NCI-H526 treated with DMSO at 0.1 percent for 48 hours (cell line): ENCODE data around the gene DCXR.
A peak's percentile ranks its signal among the peaks of the same experiment; 100 is the strongest.

Experiments
- DNase-seq: peaks from one replicate; lab custom pipeline; 2025; lab: John Stamatoyannopoulos, UW

DCXR gene

DNA sequence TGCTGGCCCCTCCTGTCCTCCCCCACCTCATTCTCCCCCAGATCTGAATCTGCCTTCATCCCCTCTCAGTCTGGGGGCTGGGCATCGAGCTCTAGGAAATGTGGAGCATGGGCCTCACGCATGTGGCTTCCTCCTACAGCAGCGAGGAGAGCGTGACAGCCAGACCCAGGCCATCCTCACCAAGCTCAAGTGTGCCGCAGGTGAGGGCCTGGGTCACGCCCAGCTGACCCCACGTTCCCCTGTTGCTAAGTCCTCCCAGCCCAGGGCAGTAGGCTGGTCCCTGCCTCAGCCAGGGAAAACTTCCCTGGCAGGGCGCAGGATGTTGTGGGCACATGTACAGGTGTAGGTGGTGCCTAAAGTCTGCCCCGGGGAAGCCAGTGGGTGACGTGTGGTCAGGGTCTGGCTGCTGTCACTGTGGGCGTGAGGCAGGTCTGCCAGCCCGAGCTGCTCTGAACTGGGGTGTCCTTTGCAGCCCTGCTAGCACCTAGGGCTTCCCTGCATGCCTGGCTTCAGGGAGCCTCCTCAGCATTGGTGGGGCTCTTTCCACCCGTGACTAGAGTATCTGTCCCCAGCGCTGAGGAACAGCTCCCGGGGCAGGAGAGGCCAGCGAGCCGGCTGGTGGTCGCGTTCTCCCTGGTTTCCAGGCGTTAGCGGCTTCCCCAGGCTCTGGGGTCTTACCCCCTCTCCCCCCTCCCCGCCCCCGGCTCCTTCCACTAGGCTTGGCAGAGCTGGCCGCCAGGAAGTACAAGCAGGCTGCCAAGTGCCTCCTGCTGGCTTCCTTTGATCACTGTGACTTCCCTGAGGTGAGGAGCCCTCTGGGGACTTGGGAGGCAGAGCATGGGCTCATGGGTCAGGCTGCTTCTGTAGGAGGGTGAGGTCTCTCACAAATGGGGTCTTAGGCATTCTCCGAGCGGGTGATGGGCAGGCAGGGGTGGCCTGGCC lies 17.8 kb upstream of the DCXR start:
- DNase-seq = no peak

DNA sequence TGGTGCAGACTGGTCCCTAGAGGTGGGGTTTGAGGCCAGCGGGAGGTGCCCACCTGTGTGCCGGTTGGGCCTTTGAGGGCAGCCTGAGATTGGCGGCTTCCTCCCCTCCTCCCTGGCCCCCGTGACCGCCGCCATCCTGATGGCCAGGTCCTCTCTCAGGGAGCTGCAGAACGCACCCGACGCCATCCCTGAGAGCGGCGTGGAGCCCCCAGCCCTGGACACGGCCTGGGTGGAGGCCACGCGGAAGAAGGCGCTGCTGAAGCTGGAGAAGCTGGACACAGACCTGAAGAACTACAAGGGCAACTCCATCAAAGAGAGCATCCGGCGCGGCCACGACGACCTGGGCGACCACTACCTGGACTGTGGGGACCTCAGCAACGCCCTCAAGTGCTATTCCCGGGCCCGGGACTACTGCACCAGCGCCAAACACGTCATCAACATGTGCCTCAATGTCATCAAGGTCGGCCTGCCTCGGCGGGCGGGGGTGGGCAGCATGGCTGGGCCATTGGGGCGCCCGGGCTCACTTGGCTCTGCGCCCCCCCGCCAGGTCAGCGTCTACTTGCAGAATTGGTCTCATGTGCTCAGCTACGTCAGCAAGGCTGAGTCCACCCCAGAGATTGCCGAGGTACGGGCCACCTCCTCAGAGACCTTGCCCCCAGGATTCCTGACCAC lies 17.0 kb upstream of the DCXR start:
- no peak for DNase-seq

DNA sequence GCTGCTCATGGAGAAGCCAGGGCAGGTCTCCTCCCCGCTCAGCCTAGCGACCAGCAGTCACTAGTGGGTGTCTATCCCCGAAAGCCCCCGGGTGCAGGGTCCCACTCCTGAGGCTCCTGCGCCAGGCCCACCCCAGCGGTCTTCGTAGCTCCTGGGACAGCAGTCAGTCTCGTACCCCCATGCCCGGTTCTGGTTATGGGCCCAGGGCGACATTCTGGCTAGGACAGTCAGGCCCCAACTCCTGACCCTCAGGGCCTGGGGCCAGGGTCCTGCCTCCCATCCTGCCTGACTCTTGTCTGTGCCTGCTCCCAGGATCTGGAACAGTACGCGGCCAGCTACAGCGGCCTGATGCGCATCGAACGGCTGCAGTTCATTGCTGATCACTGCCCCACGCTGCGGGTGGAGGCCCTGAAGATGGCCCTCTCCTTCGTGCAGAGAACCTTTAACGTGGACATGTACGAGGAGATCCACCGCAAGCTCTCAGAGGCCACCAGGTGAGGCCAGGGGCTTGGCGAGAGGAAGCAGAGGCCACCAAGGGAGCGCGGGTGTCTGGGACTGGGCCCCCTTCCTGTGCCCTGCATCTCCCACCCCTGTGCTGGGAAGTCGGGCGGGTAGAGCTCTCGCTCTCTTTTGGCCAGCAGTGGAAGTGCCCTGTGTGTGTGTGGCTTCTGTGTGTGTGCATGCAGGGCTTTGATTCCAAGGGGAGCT lies 16.2 kb upstream of the DCXR start:
- no peak for DNase-seq

DNA sequence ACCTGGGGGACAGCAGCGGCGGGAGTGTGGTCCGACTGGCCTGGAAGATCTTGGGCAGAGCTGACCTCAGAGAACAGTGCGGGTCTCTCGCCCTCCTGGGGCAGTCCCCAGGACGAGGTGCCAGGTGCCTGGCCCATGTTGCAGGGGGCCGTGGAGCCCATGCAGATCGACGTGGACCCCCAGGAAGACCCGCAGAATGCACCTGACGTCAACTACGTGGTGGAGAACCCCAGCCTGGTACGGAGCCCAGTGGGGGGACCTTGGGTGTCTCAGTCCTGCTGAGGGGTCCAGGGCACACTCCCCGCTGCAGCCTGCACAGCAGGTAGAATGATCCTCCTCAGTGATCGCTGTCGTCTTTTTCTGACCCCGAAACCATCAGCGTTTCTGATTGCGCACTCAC lies 15.6 kb upstream of the DCXR start:
- no peak for DNase-seq

DNA sequence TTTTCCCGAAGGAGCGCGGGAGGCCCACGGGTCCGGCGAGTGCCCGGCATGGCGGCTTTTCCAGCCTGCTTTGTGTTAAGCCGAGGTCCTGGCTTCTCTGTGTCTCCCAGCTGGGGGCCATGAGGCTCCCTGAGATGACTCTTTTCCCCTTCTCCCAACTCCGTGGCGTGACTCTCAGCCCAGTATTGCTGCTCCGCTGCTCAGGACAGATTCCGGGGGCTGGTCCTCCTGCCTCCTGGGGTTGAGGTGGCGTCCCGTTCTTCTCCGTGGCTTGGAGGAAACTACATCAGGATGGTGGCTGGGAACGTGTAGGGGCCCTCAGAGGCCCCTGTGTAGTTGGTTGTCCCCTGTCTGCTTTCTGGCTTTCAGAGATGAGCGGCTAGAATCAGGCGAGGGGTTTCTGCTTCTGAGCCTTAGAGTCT lies 15.2 kb upstream of the DCXR start:
- no peak for DNase-seq

DNA sequence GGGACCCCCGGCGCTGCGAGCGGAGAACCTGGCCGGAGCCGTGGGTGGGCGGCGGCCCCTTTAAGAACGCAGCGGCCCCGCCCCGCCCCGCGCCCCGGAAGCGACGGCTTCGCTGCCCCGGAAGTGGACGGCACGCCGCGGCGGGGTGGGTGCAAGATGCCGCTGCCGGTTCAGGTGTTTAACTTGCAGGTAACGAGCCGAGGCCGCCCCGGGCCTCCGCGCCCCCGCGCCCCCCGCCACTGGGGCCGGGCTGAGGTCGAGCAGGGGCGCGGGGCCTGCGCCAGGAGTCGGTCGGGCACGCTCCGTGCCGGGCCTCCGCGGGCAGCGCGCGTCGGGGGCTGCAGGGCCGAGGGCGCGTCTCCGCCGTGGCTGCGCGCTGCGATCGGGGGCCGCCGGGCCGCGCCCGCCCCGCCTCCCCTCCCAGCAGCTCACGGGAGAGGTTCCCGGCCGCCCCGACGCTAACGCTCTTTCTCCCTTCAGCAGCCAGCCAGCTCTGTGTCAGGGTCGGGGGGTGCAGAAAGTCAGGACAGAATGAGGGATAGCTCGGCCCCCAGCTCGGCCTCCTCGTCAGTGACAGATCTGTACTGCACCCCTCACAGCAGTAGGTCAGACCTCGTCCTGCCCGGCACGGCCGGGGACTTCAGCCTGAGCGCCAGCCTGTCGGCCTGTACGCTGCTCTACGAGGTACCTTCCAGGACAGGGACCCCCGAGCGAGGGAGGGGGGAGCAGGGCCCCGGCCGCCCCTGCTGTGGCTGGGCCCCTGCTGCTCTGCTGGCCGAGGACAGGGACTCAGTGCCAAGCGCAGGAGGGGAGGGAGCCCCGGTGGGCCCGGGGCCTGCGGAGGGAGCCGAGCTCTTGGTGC lies 14.5 kb upstream of the DCXR start, which contains the start of the genes GPS1 and RFNG:
Gene GPS1, plus strand, starts transcription at position 123 of the 862 bp plus-strand sequence. Its CDS starts 34 bp downstream, at position 157.
Gene RFNG, minus strand, starts transcription at position 36 of the 862 bp plus-strand sequence. CDS start 45 bp downstream, outside the sequence.
- peak; percentile 23 for DNase-seq

DNA sequence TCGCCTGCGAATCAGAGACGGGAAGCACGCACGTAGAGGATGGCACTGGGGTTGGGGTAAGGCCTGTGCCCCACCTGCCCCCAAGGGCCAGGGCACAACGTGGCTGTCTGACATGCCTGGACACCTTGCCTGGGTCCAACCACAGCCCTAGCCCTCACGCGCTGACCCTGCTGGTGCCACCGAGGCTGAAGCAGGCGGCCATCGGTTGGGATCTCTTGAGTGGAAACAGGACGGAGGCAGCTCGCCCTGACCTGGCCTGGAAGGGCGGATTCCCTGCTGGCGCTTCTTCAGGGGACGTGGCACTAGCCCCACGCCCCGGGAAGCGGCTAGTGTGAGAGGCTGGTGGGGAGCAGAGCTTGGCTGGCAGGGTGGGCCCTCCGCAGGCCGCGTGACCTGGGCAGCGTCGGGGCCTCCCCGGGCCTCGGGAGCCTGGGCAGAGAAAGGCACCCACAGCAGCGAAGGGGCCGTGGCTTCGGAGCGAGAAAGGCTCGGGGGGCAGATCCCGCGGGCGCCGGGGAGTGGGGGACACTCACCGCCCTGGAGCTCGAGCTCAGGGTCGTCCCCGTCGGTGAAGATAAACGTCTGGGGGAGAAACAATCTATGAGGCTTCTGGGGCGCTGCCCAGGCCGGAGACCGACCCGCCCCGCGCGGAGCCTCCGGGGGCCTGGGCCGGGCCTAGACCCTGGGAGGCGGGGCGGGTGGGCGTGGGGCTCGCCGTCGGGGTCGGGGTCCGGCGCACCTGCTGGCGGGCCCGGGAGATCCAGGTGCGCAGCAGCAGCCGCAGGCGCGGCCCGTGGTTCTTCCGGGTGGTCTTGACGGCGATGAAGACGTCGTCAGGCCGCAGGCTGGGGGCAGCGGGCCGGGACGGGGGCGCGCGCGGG lies 13.5 kb upstream of the DCXR start:
- DNase-seq = no peak

DNA sequence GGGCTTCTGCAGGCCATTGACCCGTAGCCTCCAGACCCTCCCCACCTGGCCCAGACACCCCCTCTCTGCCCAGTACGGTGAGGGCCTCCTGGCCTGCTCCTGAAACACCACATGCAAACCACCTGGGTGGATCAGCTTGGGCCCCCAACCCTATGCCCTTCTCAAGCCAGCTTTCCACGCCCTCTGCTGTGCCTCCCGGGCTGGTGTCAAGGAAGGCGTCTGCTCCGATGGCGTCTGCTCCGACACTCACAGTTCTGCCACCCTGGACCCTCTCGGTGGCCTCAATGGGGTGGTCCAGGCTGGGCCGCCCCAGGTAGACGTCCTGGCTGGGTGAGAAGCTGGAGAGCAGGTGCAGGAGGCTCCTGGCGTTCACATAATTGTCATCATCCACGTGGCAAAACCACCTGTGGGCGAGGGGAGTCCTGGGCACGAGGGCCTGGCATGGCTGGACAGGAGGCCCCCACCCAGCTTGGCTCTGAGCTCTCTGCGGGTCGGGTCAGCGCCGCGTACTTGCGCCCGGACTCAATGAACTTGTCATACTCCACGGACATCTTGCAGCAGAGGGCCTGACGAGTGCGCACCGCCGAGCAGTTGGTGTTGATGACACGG lies 12.8 kb upstream of the DCXR start:
- DNase-seq = no peak

DNA sequence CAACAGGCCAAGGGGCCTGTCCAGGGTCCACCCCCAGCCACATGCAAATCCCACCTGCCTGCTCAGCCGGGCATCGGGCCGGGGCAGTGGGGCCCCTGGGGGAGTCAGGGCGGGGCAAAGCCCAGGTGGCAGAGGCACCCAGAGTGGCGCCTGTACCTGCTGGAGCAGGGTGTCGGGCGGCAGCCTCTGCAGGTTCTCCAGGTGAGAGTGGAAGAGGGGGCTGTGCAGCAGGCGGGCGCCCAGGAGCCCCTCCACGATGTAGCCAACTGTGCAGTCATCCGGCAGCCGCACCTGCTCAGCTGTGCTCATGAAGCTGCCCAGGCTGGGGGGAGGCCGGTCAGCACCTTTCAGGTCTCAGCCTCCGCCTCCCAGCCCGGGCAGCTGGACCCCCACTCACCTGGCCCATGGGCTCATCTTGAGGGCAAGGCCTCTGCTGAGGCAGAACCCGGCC lies 12.0 kb upstream of the DCXR start:
- DNase-seq = no peak

DNA sequence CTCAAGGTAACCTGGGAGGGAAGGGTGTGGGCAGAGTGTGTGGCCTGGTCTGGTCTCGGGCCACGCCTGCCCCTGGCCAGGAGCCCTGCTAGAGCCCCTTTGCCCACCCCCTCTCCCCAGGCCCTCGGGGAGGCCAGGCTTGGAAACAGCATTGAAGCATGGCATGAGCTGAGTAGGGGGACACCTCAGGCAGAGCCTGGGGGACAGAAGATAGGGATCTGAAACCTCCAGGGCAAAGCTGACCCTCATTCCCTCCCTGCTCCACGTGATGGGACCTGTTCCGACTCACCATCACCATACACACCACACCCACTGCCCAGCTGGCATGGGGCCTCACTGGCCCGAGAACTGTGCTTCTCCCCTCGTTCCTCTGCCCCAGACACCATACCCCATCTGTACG lies 11.6 kb upstream of the DCXR start:
- DNase-seq = no peak

DNA sequence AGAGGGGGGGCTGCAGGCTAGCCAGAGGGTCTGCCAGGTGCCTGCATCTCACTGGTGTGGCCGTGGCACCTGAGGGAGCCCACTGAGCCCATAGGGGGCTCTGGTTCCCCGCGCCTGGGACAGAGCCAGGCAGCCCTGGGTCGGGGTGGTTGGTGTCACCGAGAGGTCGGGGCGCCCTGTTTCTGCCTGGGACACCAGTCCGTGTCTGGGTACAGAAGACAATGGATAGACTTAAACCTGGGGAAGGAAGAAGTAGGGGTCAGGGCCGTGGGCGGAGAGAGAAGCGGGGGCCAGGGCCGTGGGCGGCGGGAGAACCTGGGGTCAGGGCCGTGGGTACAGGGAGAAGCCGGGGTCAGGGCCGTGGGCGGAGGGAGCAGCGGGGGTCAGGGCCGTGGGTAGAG lies 11.1 kb upstream of the DCXR start:
- DNase-seq = no peak

DNA sequence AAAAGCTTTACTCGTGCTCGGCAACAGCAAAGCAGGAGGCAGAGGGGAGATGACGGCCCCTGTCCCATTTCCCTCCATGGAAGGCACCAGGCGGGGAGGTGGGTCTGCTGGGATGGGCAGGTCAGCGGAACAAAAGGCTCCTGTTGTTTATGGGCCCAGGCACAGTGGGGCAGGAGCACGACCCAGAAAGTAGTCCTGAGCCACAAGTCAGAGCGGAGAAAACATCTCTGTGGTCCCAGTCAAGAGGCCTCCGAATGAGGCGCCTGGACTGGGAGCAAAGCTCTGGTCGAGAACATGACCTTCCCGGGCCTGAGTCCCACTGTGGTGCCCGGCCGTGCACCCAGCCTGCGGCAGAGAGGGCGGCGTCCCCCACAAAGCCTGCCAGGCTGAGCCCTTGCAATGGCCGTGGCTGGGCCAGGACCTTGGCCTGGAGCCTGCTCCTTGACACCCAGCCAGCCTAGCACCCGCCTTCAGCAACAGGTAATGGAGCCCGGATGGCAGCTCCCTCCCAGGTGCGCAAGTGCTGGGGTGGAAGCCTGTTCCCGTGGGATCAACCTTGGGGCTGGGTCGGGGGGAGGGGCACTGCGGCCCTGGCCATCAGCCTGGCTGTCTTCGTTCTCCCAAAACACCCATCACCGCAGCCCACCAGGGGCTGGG lies 10.5 kb upstream of the DCXR start:
- no peak for DNase-seq

DNA sequence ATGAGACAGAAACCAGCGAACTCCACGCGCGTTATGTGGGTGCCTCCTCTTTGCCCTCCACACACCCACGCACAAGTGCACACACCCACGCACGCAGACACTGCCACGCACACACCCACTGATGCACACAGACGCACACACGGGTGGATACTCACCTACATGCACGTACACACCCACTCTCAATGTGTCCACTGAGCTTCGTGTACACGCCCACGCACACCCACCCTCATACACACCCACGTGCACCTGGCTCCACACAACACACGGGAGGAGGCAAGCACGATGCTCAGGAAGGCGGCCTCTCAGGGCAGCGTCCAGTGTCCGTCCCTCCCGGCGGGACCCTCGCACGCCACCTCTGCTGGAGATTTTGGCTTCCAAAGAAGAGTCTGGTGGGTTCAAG lies 9.9 kb upstream of the DCXR start:
- no peak for DNase-seq

DNA sequence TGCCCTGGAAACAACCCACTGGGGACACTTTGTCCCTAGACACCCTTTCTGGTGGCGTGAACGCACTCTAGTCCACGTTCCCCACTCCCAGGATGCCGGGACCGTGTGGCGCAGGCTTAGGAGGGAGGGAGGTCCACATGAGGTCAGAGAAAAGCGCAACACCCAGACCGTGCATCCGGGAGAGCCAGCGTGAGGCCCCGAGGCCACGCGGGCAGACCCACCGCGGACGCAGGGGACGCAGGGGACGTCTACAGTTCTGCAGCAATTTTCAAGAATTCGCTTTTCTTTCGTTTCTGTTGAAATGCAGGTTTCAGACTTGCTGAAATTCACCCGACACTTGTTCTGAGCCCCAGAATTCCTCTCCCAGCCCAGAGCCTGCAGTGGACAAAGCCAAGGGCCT lies 9.4 kb upstream of the DCXR start:
- DNase-seq = no peak

DNA sequence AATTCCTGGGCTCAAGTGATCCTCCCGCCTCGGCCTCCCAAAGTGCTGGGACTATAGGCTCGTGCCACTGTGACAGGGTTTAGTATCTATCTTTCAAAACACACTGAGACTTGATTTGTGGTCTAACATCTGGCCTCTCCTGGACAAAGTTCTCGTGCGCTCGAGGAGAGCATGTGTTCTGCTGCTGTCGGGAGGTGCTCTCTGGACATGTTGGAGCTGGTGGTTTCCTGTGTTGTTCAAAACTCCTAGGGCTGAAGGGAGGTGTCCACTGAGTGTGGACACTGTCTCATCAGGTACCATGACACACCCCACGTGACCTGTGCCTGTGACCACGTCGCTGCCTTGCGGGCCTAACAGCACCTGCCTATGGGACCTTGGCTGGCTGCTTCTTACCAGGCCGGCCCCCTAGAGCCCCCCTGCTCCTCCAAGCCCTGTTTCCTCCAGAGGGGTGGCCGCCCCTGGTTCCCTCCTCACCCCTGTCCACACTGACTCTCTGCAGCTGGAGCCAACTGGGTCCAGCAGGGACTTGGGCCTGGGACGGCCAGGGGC lies 8.5 kb upstream of the DCXR start:
- no peak for DNase-seq

DNA sequence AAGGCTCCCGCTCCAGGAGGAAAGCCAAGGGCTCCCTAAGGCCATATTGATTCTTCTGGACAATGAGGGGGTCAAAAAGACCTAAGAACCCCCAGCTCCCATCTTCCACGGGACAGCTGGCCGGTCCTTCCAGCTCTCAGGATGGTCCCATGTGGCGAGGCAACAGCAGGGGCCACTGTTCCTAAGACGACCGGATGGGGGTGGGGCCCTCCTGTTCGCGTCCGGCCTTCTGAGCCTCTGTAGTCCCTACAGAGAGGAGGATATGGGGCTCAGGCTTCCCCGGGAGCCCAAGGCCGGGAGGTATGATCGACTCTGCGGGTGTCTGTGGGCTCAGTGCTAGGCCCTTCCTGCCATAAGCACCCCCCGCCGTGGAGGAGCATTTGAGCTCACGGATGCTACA lies 6.0 kb upstream of the DCXR start:
- DNase-seq = no peak

DNA sequence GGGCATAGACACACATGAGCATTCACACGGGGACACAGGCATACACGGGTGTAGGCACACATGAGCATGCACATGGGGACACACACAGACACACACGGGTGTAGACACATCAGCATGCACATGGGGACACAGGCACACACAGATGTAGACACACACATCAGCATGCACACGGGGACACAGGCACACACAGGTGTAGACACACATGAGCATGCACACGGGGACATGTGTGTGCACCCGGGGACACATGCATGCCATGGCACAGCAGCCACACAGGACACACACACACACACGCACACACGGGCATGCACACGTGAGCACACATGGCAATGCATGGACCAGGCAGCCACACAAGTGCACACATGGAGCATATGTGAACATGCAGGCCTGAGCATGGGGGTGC lies 5.2 kb upstream of the DCXR start:
- DNase-seq = no peak

DNA sequence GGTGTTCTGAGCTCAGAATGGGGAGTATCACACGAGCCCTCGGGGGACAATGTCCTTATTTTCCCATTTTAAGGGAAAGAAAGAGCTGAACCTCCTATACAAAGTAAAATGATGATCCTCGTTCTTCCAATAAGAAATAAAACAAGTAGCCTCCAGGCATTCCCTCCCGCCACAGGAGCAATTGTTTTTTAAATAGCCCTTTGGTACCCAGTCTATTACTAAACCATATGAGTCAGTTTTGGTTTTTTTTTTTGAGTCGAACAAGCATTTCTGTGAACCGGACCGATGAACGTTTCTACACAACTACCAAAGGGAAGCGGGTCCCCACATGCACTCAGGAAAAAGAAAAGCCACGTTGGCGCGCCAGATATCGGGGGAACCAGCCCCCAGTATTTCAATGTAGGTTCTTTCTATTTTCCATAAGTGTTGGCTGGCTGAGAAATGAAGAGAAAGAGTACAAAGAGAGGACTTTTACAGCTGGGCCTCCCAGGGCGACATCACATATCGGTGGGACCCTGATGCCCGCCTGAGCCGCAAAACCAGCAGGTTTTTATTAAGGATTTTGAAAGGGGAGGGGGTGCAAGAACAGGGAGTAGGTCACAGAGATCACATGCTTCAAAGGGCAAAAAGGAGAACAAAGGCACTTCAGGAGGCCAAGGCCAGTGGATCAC lies 3.8 kb upstream of the DCXR start:
- DNase-seq = no peak
